A673 (cell line): ENCODE measurements around the gene SPATS1. TPM values are rescaled to one million over a fixed set of nuclear protein-coding genes. Genes with fewer than 3 reads are reported as not detected.

Source experiments
- BruUV-seq: library from RNA; stranded (reverse); fragments of 400-500 nt; replicated peaks from 2 replicates; lab custom pipeline; 2021; lab: Mats Ljungman, UMichigan
- CTCF ChIA-PET: fragments of 300-600 bp; sonication (Branson Sonifier 250); formaldehyde crosslinking; loops from one replicate; lab custom pipeline; 2022; ENCODE audit warnings: antibody characterized with exemption; lab: Charles Lee
- POLR2A ChIA-PET: fragments of 300-600 bp; sonication (Branson Sonifier 250); formaldehyde crosslinking; loops from one replicate; lab custom pipeline; 2022; ENCODE audit warnings: antibody characterized with exemption; ENCODE audit not compliant: low non-redundant PET; lab: Charles Lee
- DNase-seq: peaks from one replicate; pipeline ENCODE4 v3.0.0-alpha.2; 2015; ENCODE audit warnings: low spot score
- H3K27ac ChIP-seq: fragments of 200-600 bp; sonication (generic); 2 replicates; pipeline ENCODE4 v1.5.1; 2016; ENCODE audit warnings: mixed run types, low read depth, mild to moderate bottlenecking, mixed read lengths, antibody characterized with exemption, low read length; ENCODE audit not compliant: poor library complexity, severe bottlenecking
- H3K27me3 ChIP-seq: fragments of 200-600 bp; sonication (generic); replicated peaks from 2 replicates; pipeline ENCODE4 v1.6.1; 2017; ENCODE audit warnings: mixed run types, low read depth, mild to moderate bottlenecking, mixed read lengths, antibody characterized with exemption, low read length; ENCODE audit not compliant: insufficient read depth, poor library complexity
- H3K36me3 ChIP-seq: fragments of 200-600 bp; sonication (generic); 2 replicates; pipeline ENCODE4 v1.6.1; 2016; ENCODE audit warnings: mixed run types, mild to moderate bottlenecking, mixed read lengths, antibody characterized with exemption, low read length; ENCODE audit not compliant: insufficient read depth, poor library complexity, severe bottlenecking
- H3K4me1 ChIP-seq: fragments of 200-600 bp; sonication (generic); 2 replicates; pipeline ENCODE4 v1.6.1; 2017; ENCODE audit warnings: mixed run types, mild to moderate bottlenecking, mixed read lengths, antibody characterized with exemption, low read length; ENCODE audit not compliant: insufficient read depth, poor library complexity, severe bottlenecking
- H3K4me3 ChIP-seq: fragments of 200-600 bp; sonication (generic); 2 replicates; pipeline ENCODE4 v1.5.1; 2016; ENCODE audit warnings: low read depth, mixed run types, mild to moderate bottlenecking, mixed read lengths, low read length; ENCODE audit not compliant: poor library complexity, severe bottlenecking
- H3K9me3 ChIP-seq: fragments of 200-600 bp; sonication (generic); 2 replicates; pipeline ENCODE4 v1.6.1; 2016; ENCODE audit warnings: mixed run types, low read depth, mild to moderate bottlenecking, mixed read lengths, antibody characterized with exemption, low read length; ENCODE audit not compliant: poor library complexity, severe bottlenecking
- CTCF ChIP-seq: fragments of 300-800, 200-600 bp; sonication (generic); conservative IDR thresholded peaks from 2 replicates; pipeline ENCODE4 v1.5.1; 2017; ENCODE audit warnings: low read depth, mild to moderate bottlenecking, antibody characterized with exemption, low read length, moderate library complexity, mixed read lengths
- EZH2 ChIP-seq: fragments of 200-600 bp; sonication (generic); IDR thresholded peaks from 2 replicates; pipeline ENCODE4 v1.6.1; 2017; ENCODE audit warnings: borderline replicate concordance, low read depth, mild to moderate bottlenecking, mixed read lengths, antibody characterized with exemption, low read length; ENCODE audit not compliant: poor library complexity, severe bottlenecking
- intact Hi-C: fragments of 100-400 bp; cut with micrococcal nuclease; formaldehyde crosslinking; loops from one replicate; pipeline ENCODE4 v1.10.0; 2022; ENCODE audit not compliant: unreplicated experiment
- total RNA-seq: library from RNA; stranded (reverse); gene quantifications from 2 replicates; pipeline ENCODE4 v1.2.3, GENCODE V29; 2021

The SPATS1 gene
- total RNA-seq, 1 experiment from 2014 or later, result not detected

- ChIA-PET POLR2A (no interaction called here), CTCF (no interaction called here)
- Histone ChIP-seq H3K4me1 (peaks cover 6% of the 10 kb centered on the region), H3K27ac (no peak overlapping the region), H3K36me3 (peaks cover 46% of the 10 kb centered on the region), H3K9me3 (no peaks in the 10 kb centered on the region), H3K4me3 (no peak overlapping the region), H3K27me3 (no peaks in the 10 kb centered on the region)
- DNase-seq, result no peak
- BruUV-seq, result no TSS peak
- intact Hi-C loops, result no loop called here
- TF ChIP-seq EZH2 (no peak), CTCF (no peak)
These were observed 33.4 kb upstream of the SPATS1 start for GRCh38 chr6:44309092-44309491.

GRCh38 chr6:44309631-44310030 lies 32.8 kb upstream of the SPATS1 start:
- BruUV-seq, result no TSS peak

GRCh38 chr6:44310241-44310640 lies 32.2 kb upstream of the SPATS1 start:
- Histone ChIP-seq H3K4me1 (peaks cover 6% of the 10 kb centered on the region), H3K36me3 (peaks cover 35% of the 10 kb centered on the region), H3K27ac (no peak overlapping the region), H3K4me3 (no peak overlapping the region), H3K9me3 (no peaks in the 10 kb centered on the region), H3K27me3 (no peaks in the 10 kb centered on the region)
- no peak for TF ChIP-seq CTCF
- TF ChIP-seq EZH2, result no peak
- ChIA-PET CTCF (interaction anchor here (0.6 kb wide), 1 partner anchor 40 kb away, joined by 3 read pairs; the partner anchor contains the start of gene TMEM151B), POLR2A (no interaction called here)
- BruUV-seq, result no TSS peak
- no peak for DNase-seq
- intact Hi-C loops, result no loop called here

More at GRCh38 chr6:44309631-44310030, 32.8 kb upstream of the SPATS1 start:
- Histone ChIP-seq H3K36me3 (peaks cover 41% of the 10 kb centered on the region), H3K27ac (no peak overlapping the region), H3K4me3 (no peak overlapping the region), H3K4me1 (peaks cover 6% of the 10 kb centered on the region), H3K9me3 (no peaks in the 10 kb centered on the region), H3K27me3 (no peaks in the 10 kb centered on the region)
- intact Hi-C loops, result no loop called here
- TF ChIP-seq EZH2 (no peak), CTCF (no peak)
- ChIA-PET CTCF (interaction anchor here (0.6 kb wide), 1 partner anchor 39 kb away, joined by 3 read pairs; the partner anchor contains the start of gene TMEM151B), POLR2A (no interaction called here)
- DNase-seq, result no peak
